ENCODE measurements around the gene TECTB.

- TF ChIP-seq CTCF (IDR thresholded peaks at IDR 0.05) (no peak), POLR2A (IDR thresholded peaks at IDR 0.05) (no peak)
Observed at GRCh38 chr10:112352044-112352443, 68.8 kb downstream of the TECTB start.

Measured in heart left ventricle (tissue), 13 donors.